Gastrocnemius medialis (tissue), 4 donors: ENCODE results near the gene PTPRC.

ENCODE experiments used
- CTCF ChIP-seq, 5 experiments: fragments of 450-650 bp in 3 of 5; fragments of 200-600 bp in 2 of 5; sonication (generic) in 2 of 5; IDR thresholded peaks in 4 of 5; conservative IDR thresholded peaks in 1 of 5; 1 replicate in 4 of 5; 2 replicates in 1 of 5; pipeline ENCODE4 v1.5.1; 2016 to 2019; ENCODE audit warnings: antibody characterized with exemption in 5 of 5, mild to moderate bottlenecking in 3 of 5, moderate library complexity in 3 of 5
- POLR2A ChIP-seq, 2 donors: fragments of 450-650 bp; IDR thresholded peaks; one replicate each; pipeline ENCODE4 v1.6.1; 2017; ENCODE audit warnings: antibody characterized with exemption in 2 of 2, mild to moderate bottlenecking in 2 of 2, moderate library complexity in 2 of 2

DNA sequence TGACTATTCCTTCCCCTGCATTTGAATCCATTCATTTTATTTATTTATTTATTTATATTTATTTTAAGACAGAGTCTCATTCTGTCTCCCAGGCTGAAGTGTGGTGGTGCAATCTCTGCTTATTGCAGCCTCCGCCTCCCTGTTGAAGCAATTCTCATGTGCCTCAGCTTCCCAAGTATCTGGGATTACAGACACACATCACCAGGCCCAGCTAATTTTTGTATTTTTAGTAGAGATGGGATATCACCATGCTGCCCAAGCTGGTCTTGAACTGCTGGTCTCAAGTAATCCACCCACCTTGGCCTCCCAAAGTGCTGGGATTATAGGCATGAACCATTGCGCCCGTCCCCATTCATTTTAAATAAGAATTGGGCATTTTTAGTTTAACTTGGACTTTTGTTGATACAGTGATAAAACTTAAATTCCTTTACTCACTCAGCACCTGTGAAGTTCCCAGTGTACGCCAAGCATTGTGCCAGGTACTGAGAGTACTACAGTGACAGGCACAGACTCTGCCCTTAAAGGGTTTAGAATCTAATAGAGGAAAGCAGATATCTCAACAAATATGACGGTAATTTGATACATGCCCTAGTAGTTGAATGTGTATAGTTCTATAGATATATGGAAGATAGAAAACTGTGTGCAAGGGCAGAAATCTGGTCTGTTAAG, 90.5 kb downstream of the PTPRC start:
- TF ChIP-seq POLR2A (IDR thresholded peaks at IDR 0.05) (no peak), CTCF (IDR thresholded peaks at IDR 0.05 in 4 of 5, conservative IDR thresholded peaks at IDR 0.05 in 1 of 5) (no peak)
